ENCODE data around the gene NPLOC4.

NPLOC4 gene

GRCh38 chr17:81636505-81637288, at the start of gene NPLOC4, which contains the start of gene TSPAN10:
Gene NPLOC4, minus strand, starts transcription at chr17:81637112. Its CDS starts 182 bp downstream, at chr17:81636930.
Gene TSPAN10, plus strand, starts transcription at chr17:81637196. Its CDS starts 5,217 bp downstream, at chr17:81642413.
- DNase-seq (ENCODE audit: low spot score) = peak; percentile 86

GRCh38 chr17:81686614-81687013, 49.7 kb upstream of the NPLOC4 start:
- DNase-seq (ENCODE audit: low spot score) = no peak

- peak; percentile 34 for DNase-seq (ENCODE audit: low spot score)
Observed at GRCh38 chr17:81685108-81685507, 48.2 kb upstream of the NPLOC4 start.

GRCh38 chr17:81684442-81684911, 47.6 kb upstream of the NPLOC4 start:
- peak; percentile 36 for DNase-seq (ENCODE audit: low spot score)

- DNase-seq (ENCODE audit: low spot score) = peak; percentile 98
Observed at GRCh38 chr17:81683584-81684441, 46.9 kb upstream of the NPLOC4 start, which contains the start of the genes ARL16 and HGS. Gene ARL16, minus strand, starts transcription at chr17:81683797. Its CDS starts 44 bp downstream, at chr17:81683753. Gene HGS, plus strand, starts transcription at chr17:81684011. Its CDS starts 56 bp downstream, at chr17:81684067.

GRCh38 chr17:81683208-81683583, 46.3 kb upstream of the NPLOC4 start:
- DNase-seq (ENCODE audit: low spot score) = no peak

GRCh38 chr17:81682565-81683207, 45.8 kb upstream of the NPLOC4 start:
- DNase-seq (ENCODE audit: low spot score) = no peak

GRCh38 chr17:81681672-81682071, 44.8 kb upstream of the NPLOC4 start:
- no peak for DNase-seq (ENCODE audit: low spot score)

- no peak for DNase-seq (ENCODE audit: low spot score)
Observed at GRCh38 chr17:81680150-81680549, 43.2 kb upstream of the NPLOC4 start.

GRCh38 chr17:81676906-81677305, 40.0 kb upstream of the NPLOC4 start:
- DNase-seq (ENCODE audit: low spot score) = no peak

- DNase-seq (ENCODE audit: low spot score) = peak; percentile 43
Observed at GRCh38 chr17:81675515-81676221, 38.8 kb upstream of the NPLOC4 start.

- no peak for DNase-seq (ENCODE audit: low spot score)
Observed at GRCh38 chr17:81673561-81674258, 36.8 kb upstream of the NPLOC4 start.

GRCh38 chr17:81672954-81673353, 36.0 kb upstream of the NPLOC4 start:
- DNase-seq (ENCODE audit: low spot score) = no peak

- no peak for DNase-seq (ENCODE audit: low spot score)
Observed at GRCh38 chr17:81672504-81672903, 35.6 kb upstream of the NPLOC4 start.

- no peak for DNase-seq (ENCODE audit: low spot score)
Observed at GRCh38 chr17:81667754-81668153, 30.8 kb upstream of the NPLOC4 start.

GRCh38 chr17:81666342-81667191, 29.7 kb upstream of the NPLOC4 start, which contains the start of the genes CCDC137 and OXLD1:
Gene CCDC137, plus strand, starts transcription at chr17:81666737. Its CDS starts 30 bp downstream, at chr17:81666767.
Gene OXLD1, minus strand, starts transcription at chr17:81666605. Its CDS starts 28 bp downstream, at chr17:81666577.
- peak; percentile 91 for DNase-seq (ENCODE audit: low spot score)

GRCh38 chr17:81666092-81666341, 29.1 kb upstream of the NPLOC4 start:
- DNase-seq (ENCODE audit: low spot score) = no peak

GRCh38 chr17:81665205-81666091, 28.5 kb upstream of the NPLOC4 start:
- peak; percentile 19 for DNase-seq (ENCODE audit: low spot score)

GRCh38 chr17:81664051-81664470, 27.1 kb upstream of the NPLOC4 start:
- DNase-seq (ENCODE audit: low spot score) = no peak
